Fibroblast of peridontal ligament (primary cell): ENCODE results near the gene FBXO41.
"Not testable (repeated sequence)": the region's sequence is repeated elsewhere in the genome, so short reads cannot be mapped to it uniquely, and the experiment has no call there.

Experiments used
- DNase-seq: peaks from one replicate; pipeline ENCODE4 v3.0.0-alpha.2; 2010; ENCODE audit errors: extremely low read depth

The FBXO41 gene

GRCh38 chr2:73262691-73263429, 21.4 kb downstream of the FBXO41 start:
- not testable (repeated sequence) for DNase-seq

GRCh38 chr2:73262108-73262651, 22.1 kb downstream of the FBXO41 start:
- no peak for DNase-seq

GRCh38 chr2:73260338-73260984, 23.8 kb downstream of the FBXO41 start:
- peak; percentile 27 for DNase-seq

GRCh38 chr2:73259704-73260337, 24.5 kb downstream of the FBXO41 start:
- no peak for DNase-seq

- no peak for DNase-seq
Measured at GRCh38 chr2:73259276-73259675, 25.0 kb downstream of the FBXO41 start.

GRCh38 chr2:73258913-73259215, 25.4 kb downstream of the FBXO41 start:
- DNase-seq, result no peak

- DNase-seq, result no peak
Measured at GRCh38 chr2:73258186-73258912, 25.9 kb downstream of the FBXO41 start.

GRCh38 chr2:73257425-73258125, 26.7 kb downstream of the FBXO41 start:
- DNase-seq, result no peak

GRCh38 chr2:73257021-73257420, 27.3 kb downstream of the FBXO41 start:
- no peak for DNase-seq

- no peak for DNase-seq
Measured at GRCh38 chr2:73256618-73256922, 27.7 kb downstream of the FBXO41 start.

- no peak for DNase-seq
Measured at GRCh38 chr2:73255907-73256617, 28.2 kb downstream of the FBXO41 start.

- no peak for DNase-seq
Measured at GRCh38 chr2:73255007-73255644, 29.2 kb downstream of the FBXO41 start.

- DNase-seq, result no peak
Measured at GRCh38 chr2:73254343-73255006, 29.8 kb downstream of the FBXO41 start.

- DNase-seq, result no peak
Measured at GRCh38 chr2:73253901-73254300, 30.4 kb downstream of the FBXO41 start.

- no peak for DNase-seq
Measured at GRCh38 chr2:73253400-73253799, 30.9 kb downstream of the FBXO41 start.

- no peak for DNase-seq
Measured at GRCh38 chr2:73252238-73253027, 31.8 kb downstream of the FBXO41 start.

- DNase-seq, result no peak
Measured at GRCh38 chr2:73250872-73251846, 33.1 kb downstream of the FBXO41 start.

- no peak for DNase-seq
Measured at GRCh38 chr2:73249636-73250035, 34.6 kb downstream of the FBXO41 start.
